Upper lobe of left lung (tissue), 4 donors: ENCODE data around the gene CTSO.

Source experiments
- CTCF ChIP-seq, 6 experiments: fragments of 450-650 bp in 4 of 6; fragments of 200-600 bp in 2 of 6; sonication (generic) in 2 of 6; IDR thresholded peaks; one replicate each; pipeline ENCODE4 v1.5.1; 2016 to 2019; ENCODE audit warnings: antibody characterized with exemption in 6 of 6
- EP300 ChIP-seq, 4 donors: sonication (generic); formaldehyde crosslinking; IDR thresholded peaks; one replicate each; pipeline ENCODE4 v1.5.1; 2017; ENCODE audit warnings: antibody characterized with exemption in 4 of 4, control low read depth in 2 of 4
- POLR2A ChIP-seq, 4 donors: fragments of 450-650 bp; IDR thresholded peaks; one replicate each; pipeline ENCODE4 v1.5.1; 2016 to 2017; ENCODE audit warnings: antibody characterized with exemption in 4 of 4, mild to moderate bottlenecking in 2 of 4
- POLR2AphosphoS5 ChIP-seq, 2 donors: sonication (generic); formaldehyde crosslinking; IDR thresholded peaks; one replicate each; pipeline ENCODE4 v1.5.1; 2017; ENCODE audit warnings: antibody characterized with exemption in 2 of 2

GRCh38 chr4:155982736-155983385, 29.2 kb upstream of the CTSO start:
- TF ChIP-seq POLR2A (IDR thresholded peaks at IDR 0.05) (no peak), POLR2AphosphoS5 (IDR thresholded peaks at IDR 0.05) (no peak), EP300 (IDR thresholded peaks at IDR 0.05) (no peak), CTCF (IDR thresholded peaks at IDR 0.05) (no peak)
